ENCODE measurements around the gene UFSP1. TPM values are rescaled to one million over a fixed set of nuclear protein-coding genes. Genes with fewer than 3 reads are reported as not detected.

UFSP1 gene
- total RNA-seq, 2 donors from 2014 or later, result 2.1 to 4.4 TPM

Small RNA genes lying within 50 kb of the gene (microRNA-seq; reads per million reads assigned to microRNA genes)
- not detected for gene MIR6875

Other genes with a start within 250 kb of the UFSP1 start
- 1 to 10 TPM; 1.8 to 2.3 TPM for gene TFR2, start 248.2 kb downstream of the UFSP1 start, total RNA-seq
- gene ACTL6B, start 233.3 kb downstream of the UFSP1 start, total RNA-seq, result under 1 TPM in 1 of 2 donors, not detected in 1; 0.29 TPM
- 100 to 1,000 TPM; 292 to 312 TPM for gene GNB2, start 216.0 kb downstream of the UFSP1 start, total RNA-seq
- 10 to 100 TPM; 20.9 to 33.4 TPM for gene GIGYF1, start 195.5 kb downstream of the UFSP1 start, total RNA-seq
- gene POP7, start 183.6 kb downstream of the UFSP1 start, total RNA-seq, result 10 to 100 TPM; 28.8 to 43.4 TPM
- gene EPO, start 169.2 kb downstream of the UFSP1 start, total RNA-seq, result not detected
- not detected for gene ZAN, start 156.1 kb downstream of the UFSP1 start, total RNA-seq
- gene EPHB4, start 62.2 kb downstream of the UFSP1 start, total RNA-seq, result 10 to 100 TPM; 43.1 to 75.9 TPM
- 10 to 100 TPM; 24.1 to 35.9 TPM for gene SLC12A9, start 37.0 kb downstream of the UFSP1 start, total RNA-seq
- gene TRIP6, start 22.3 kb downstream of the UFSP1 start, total RNA-seq, result 10 to 100 TPM; 34.8 to 40.2 TPM
- 100 to 1,000 TPM; 114 to 204 TPM for gene SRRT, start 14.6 kb downstream of the UFSP1 start, total RNA-seq
- 10 to 100 TPM in 1 of 2 donors, 1 to 10 TPM in 1; 5.3 to 11.7 TPM for gene ACHE, start 6.2 kb upstream of the UFSP1 start, total RNA-seq
- gene MUC3A, start 59.8 kb upstream of the UFSP1 start, total RNA-seq, result 100 to 1,000 TPM; 137 to 149 TPM
- gene MUC12, start 79.8 kb upstream of the UFSP1 start, total RNA-seq, result 100 to 1,000 TPM; 331 to 542 TPM
- 1 to 10 TPM; 1.7 to 2.5 TPM for gene MUC17, start 130.4 kb upstream of the UFSP1 start, total RNA-seq
- 10 to 100 TPM; 33.7 to 47.9 TPM for gene TRIM56, start 195.8 kb upstream of the UFSP1 start, total RNA-seq
- gene SERPINE1, start 237.4 kb upstream of the UFSP1 start, total RNA-seq, result 1 to 10 TPM; 1.4 to 6.1 TPM